CD4-positive, alpha-beta T cell treated with Interferon alpha-2 for 1 hour (primary cell): Measurements from ENCODE around the gene TRAF3IP1.

ENCODE experiments used
- DNase-seq, 2 donors: peaks; one replicate each; pipeline ENCODE4 v3.0.0-alpha.2; 2020 to 2022

The TRAF3IP1 gene

GRCh38 chr2:238413368-238413767 is 93.0 kb downstream of the TRAF3IP1 start:
- DNase-seq = no peak

- DNase-seq = peak in 1 of 2 donors; percentile 5
These were observed 94.9 kb downstream of the TRAF3IP1 start for GRCh38 chr2:238415036-238415764.

- no peak for DNase-seq
These were observed 95.6 kb downstream of the TRAF3IP1 start for GRCh38 chr2:238415893-238416292.

- DNase-seq = no peak
These were observed 98.1 kb downstream of the TRAF3IP1 start for GRCh38 chr2:238418196-238418998.

- DNase-seq = no peak
These were observed 98.8 kb downstream of the TRAF3IP1 start for GRCh38 chr2:238418999-238419546.

GRCh38 chr2:238420442-238420841 is 100.1 kb downstream of the TRAF3IP1 start:
- DNase-seq = no peak

- DNase-seq = no peak
These were observed 100.8 kb downstream of the TRAF3IP1 start for GRCh38 chr2:238420878-238421694.

- no peak for DNase-seq
These were observed 101.3 kb downstream of the TRAF3IP1 start for GRCh38 chr2:238421695-238422035.

- no peak for DNase-seq
These were observed 102.0 kb downstream of the TRAF3IP1 start for GRCh38 chr2:238422285-238422684.

- no peak for DNase-seq
These were observed 102.6 kb downstream of the TRAF3IP1 start for GRCh38 chr2:238422940-238423339.

GRCh38 chr2:238423561-238424312 is 103.4 kb downstream of the TRAF3IP1 start:
- DNase-seq = no peak

- no peak for DNase-seq
These were observed 104.0 kb downstream of the TRAF3IP1 start for GRCh38 chr2:238424313-238424700.

- no peak for DNase-seq
These were observed 105.2 kb downstream of the TRAF3IP1 start for GRCh38 chr2:238425505-238425978.

- DNase-seq = no peak
These were observed 105.8 kb downstream of the TRAF3IP1 start for GRCh38 chr2:238425979-238426567.

GRCh38 chr2:238426568-238427434 is 106.5 kb downstream of the TRAF3IP1 start, which contains the start of gene ASB1:
ASB1 (plus strand) TSS chr2:238426927; CDS start chr2:238427071, 144 bp downstream.
- DNase-seq = peak; percentile 65 to 82

GRCh38 chr2:238427435-238428162 is 107.3 kb downstream of the TRAF3IP1 start:
- DNase-seq = no peak

- DNase-seq = no peak
These were observed 108.5 kb downstream of the TRAF3IP1 start for GRCh38 chr2:238428866-238429265.

- DNase-seq = no peak
These were observed 110.5 kb downstream of the TRAF3IP1 start for GRCh38 chr2:238430781-238431180.

- DNase-seq = no peak
These were observed 111.1 kb downstream of the TRAF3IP1 start for GRCh38 chr2:238431456-238431855.
